Measurements from ENCODE around the gene ACACA.
"Not testable (repeated sequence)": the region's sequence is repeated elsewhere in the genome, so short reads cannot be mapped to it uniquely, and the experiment has no call there.

Gene ACACA

GRCh38 chr17:37094391-37094790 lies 312.2 kb downstream of the ACACA start:
- peak in 2 of 14 donors; percentile 12 to 13 for DNase-seq

- DNase-seq = no peak
Measured at GRCh38 chr17:37092701-37093100, 313.9 kb downstream of the ACACA start.

GRCh38 chr17:37092071-37092470 lies 314.6 kb downstream of the ACACA start:
- no peak for DNase-seq

GRCh38 chr17:37090941-37091340 lies 315.7 kb downstream of the ACACA start:
- no peak for DNase-seq

GRCh38 chr17:37089956-37090355 lies 316.7 kb downstream of the ACACA start:
- no peak for DNase-seq

- peak in 3 of 14 donors; percentile 4 to 24 (median 7) for DNase-seq
Measured at GRCh38 chr17:37088913-37089312, 317.7 kb downstream of the ACACA start.

GRCh38 chr17:37088459-37088858 lies 318.2 kb downstream of the ACACA start:
- no peak for DNase-seq

- no peak for DNase-seq
Measured at GRCh38 chr17:37087683-37088082, 319.0 kb downstream of the ACACA start.

- no peak for DNase-seq
Measured at GRCh38 chr17:37086948-37087347, 319.7 kb downstream of the ACACA start.

GRCh38 chr17:37086334-37086733 lies 320.3 kb downstream of the ACACA start:
- DNase-seq = no peak

GRCh38 chr17:37084372-37084771 lies 322.3 kb downstream of the ACACA start:
- DNase-seq = no peak

- no peak for DNase-seq
Measured at GRCh38 chr17:37083456-37083855, 323.2 kb downstream of the ACACA start.

- no peak for DNase-seq
Measured at GRCh38 chr17:37082985-37083384, 323.7 kb downstream of the ACACA start.

- DNase-seq = no peak
Measured at GRCh38 chr17:37082311-37082860, 324.2 kb downstream of the ACACA start.

GRCh38 chr17:37081287-37081686 lies 325.3 kb downstream of the ACACA start:
- DNase-seq = no peak

- no peak for DNase-seq
Measured at GRCh38 chr17:37079735-37080134, 326.9 kb downstream of the ACACA start.

GRCh38 chr17:37079065-37079708 lies 327.4 kb downstream of the ACACA start:
- no peak for DNase-seq

- not testable (repeated sequence) for DNase-seq
Measured at GRCh38 chr17:37073464-37073863, 333.2 kb downstream of the ACACA start.

GRCh38 chr17:37069087-37069486 lies 337.5 kb downstream of the ACACA start:
- DNase-seq = no peak

- no peak for DNase-seq
Measured at GRCh38 chr17:37068266-37068665, 338.4 kb downstream of the ACACA start.

GRCh38 chr17:37067555-37068111 lies 339.0 kb downstream of the ACACA start:
- no peak for DNase-seq

- no peak for DNase-seq
Measured at GRCh38 chr17:37066322-37067255, 340.0 kb downstream of the ACACA start.
